ENCODE measurements around the gene MAML3. TPM values are rescaled to one million over a fixed set of nuclear protein-coding genes. Genes with fewer than 3 reads are reported as not detected.
A peak's percentile ranks its signal among the peaks of the same experiment; 100 is the strongest.

The MAML3 gene
- total RNA-seq, 4 donors from 2014 or later = 21.2 to 28.4 (median 22.1) TPM

- DNase-seq (ENCODE audit: low spot score in 2 of 2) = peak in 1 of 2 donors; percentile 21
- H3K4me3 ChIP-seq (ENCODE audit: low read depth, poor library complexity, severe bottlenecking) = no peak overlapping the region
- WGBS, 2 donors = 61 to 65% methylated on average over 9 of the region's 9 CpGs
- TF ChIP-seq POLR2A (IDR thresholded peaks at IDR 0.05) (no peak), CTCF (IDR thresholded peaks at IDR 0.05) (no peak)
- intact Hi-C loops (cut with DNase I; ENCODE audit: low total_unique reads) = no loop called here
Measured at GRCh38 chr4:140186651-140187315, 32.8 kb upstream of the MAML3 start.

GRCh38 chr4:140186082-140186438 is 32.1 kb upstream of the MAML3 start:
- intact Hi-C loops (cut with DNase I; ENCODE audit: low total_unique reads) = no loop called here
- no peak for DNase-seq (ENCODE audit: low spot score in 2 of 2)
- WGBS, 2 donors = 71 to 80% methylated on average over 8 of the region's 8 CpGs

GRCh38 chr4:140185412-140186081 is 31.6 kb upstream of the MAML3 start:
- DNase-seq (ENCODE audit: low spot score in 2 of 2) = no peak
- intact Hi-C loops (cut with DNase I; ENCODE audit: low total_unique reads) = no loop called here
- TF ChIP-seq CTCF (IDR thresholded peaks at IDR 0.05) = no peak
- no peak for TF ChIP-seq POLR2A (IDR thresholded peaks at IDR 0.05)
- WGBS, 2 donors = 57 to 64% methylated on average over 3 of the region's 3 CpGs
- no peak overlapping the region for H3K4me3 ChIP-seq (ENCODE audit: low read depth, poor library complexity, severe bottlenecking)

More at GRCh38 chr4:140186082-140186438, 32.1 kb upstream of the MAML3 start:
- TF ChIP-seq CTCF (IDR thresholded peaks at IDR 0.05) (no peak), POLR2A (IDR thresholded peaks at IDR 0.05) (no peak)
- H3K4me3 ChIP-seq (ENCODE audit: low read depth, poor library complexity, severe bottlenecking) = no peak overlapping the region

- H3K4me3 ChIP-seq (ENCODE audit: low read depth, poor library complexity, severe bottlenecking) = no peak overlapping the region
- TF ChIP-seq POLR2A (IDR thresholded peaks at IDR 0.05) = no peak
- no peak for TF ChIP-seq CTCF (IDR thresholded peaks at IDR 0.05)
- intact Hi-C loops (cut with DNase I; ENCODE audit: low total_unique reads) = no loop called here
- 95 to 97% methylated on average over 2 of the region's 2 CpGs for WGBS, 2 donors
- DNase-seq (ENCODE audit: low spot score in 2 of 2) = no peak
Measured at GRCh38 chr4:140183270-140183669, 29.3 kb upstream of the MAML3 start.

GRCh38 chr4:140180577-140180976 is 26.6 kb upstream of the MAML3 start:
- DNase-seq (ENCODE audit: low spot score in 2 of 2) = no peak
- intact Hi-C loops (cut with DNase I; ENCODE audit: low total_unique reads) = no loop called here
- H3K4me3 ChIP-seq (ENCODE audit: low read depth, poor library complexity, severe bottlenecking) = no peak overlapping the region
- no peak for TF ChIP-seq POLR2A (IDR thresholded peaks at IDR 0.05)
- WGBS, 2 donors = 96% methylated on average over 3 of the region's 3 CpGs

- no peak for TF ChIP-seq CTCF (IDR thresholded peaks at IDR 0.05)
- no peak for TF ChIP-seq POLR2A (IDR thresholded peaks at IDR 0.05)
- no peak overlapping the region for H3K4me3 ChIP-seq (ENCODE audit: low read depth, poor library complexity, severe bottlenecking)
- intact Hi-C loops (cut with DNase I; ENCODE audit: low total_unique reads) = no loop called here
- DNase-seq (ENCODE audit: low spot score in 2 of 2) = no peak
- 83 to 86% methylated on average over 3 of the region's 3 CpGs for WGBS, 2 donors
Measured at GRCh38 chr4:140176735-140177134, 22.8 kb upstream of the MAML3 start.

Measured in lower leg skin (tissue), 4 donors.